Measurements from ENCODE around the gene GTPBP10. TPM values are rescaled to one million over a fixed set of nuclear protein-coding genes. Genes with fewer than 3 reads are reported as not detected.

The GTPBP10 gene
- total and polyA plus RNA-seq, 2 donors (not counting 1 experiment from before 2014, with no cell fraction given), result 17.7 to 36.2 TPM

DNA sequence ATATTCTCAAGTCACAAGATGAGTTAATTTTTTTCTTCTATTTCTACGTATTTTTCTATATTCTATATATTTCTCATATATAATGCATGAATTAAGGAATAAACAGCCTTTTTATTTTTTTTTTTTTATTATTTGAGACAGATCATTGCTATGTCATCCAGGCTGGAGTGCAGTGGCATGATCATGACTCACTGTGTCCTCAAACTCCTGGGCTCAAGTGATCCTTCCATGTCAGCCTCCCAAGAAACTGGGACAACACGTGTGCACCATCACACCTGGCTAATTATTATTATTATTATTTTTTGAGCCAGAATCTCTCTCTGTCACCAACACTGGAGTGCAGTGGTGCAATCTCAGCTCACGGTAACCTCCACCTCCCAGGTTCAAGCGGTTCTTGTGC lies 58.3 kb downstream of the GTPBP10 start:
- ChIA-PET POLR2A (no interaction called here), CTCF (no interaction called here)
- H3K9ac ChIP-seq (ENCODE audit: low read length), result no peak overlapping the region
- no CpG with 5 or more reads among the region's 4 CpGs for WGBS (ENCODE audit: insufficient coverage)
- no peak overlapping the region for H3K4me3 ChIP-seq (ENCODE audit: control extremely low read depth in 1 of 5, extremely low read depth in 1 of 5, insufficient read depth in 1 of 5, low read depth in 2 of 5, low read length in 4 of 5)
- Mint-ChIP-seq H3K9me3 (ENCODE audit: insufficient read depth) (peaks cover 3% of the 10 kb centered on the region), H3K27me3 (no peaks in the 10 kb centered on the region), H3K27ac (no peak overlapping the region), H3K4me3 (peak overlapping the region; percentile 99), H3K4me1 (peaks cover 20% of the 10 kb centered on the region)
- H3K36me3 ChIP-seq (replicated peaks in 1 of 2; ENCODE audit: control extremely low read depth in 1 of 2, control insufficient read depth in 1 of 2, extremely low read depth in 1 of 2, insufficient read depth in 2 of 2, low read length in 1 of 2), result no peaks in the 10 kb centered on the region
- no peak for ATAC-seq (ENCODE audit: low read depth)
- no peaks in the 10 kb centered on the region for H3K9me3 ChIP-seq (ENCODE audit: control extremely low read depth in 1 of 3, control insufficient read depth in 2 of 3, insufficient read depth in 1 of 3, low read length in 2 of 3)
- no peak for TF ChIP-seq EZH2 (IDR thresholded peaks at IDR 0.05; ENCODE audit: borderline replicate concordance, insufficient read depth, low read depth, low read length, poor library complexity, severe bottlenecking)
- TF ChIP-seq, protein P1, sequence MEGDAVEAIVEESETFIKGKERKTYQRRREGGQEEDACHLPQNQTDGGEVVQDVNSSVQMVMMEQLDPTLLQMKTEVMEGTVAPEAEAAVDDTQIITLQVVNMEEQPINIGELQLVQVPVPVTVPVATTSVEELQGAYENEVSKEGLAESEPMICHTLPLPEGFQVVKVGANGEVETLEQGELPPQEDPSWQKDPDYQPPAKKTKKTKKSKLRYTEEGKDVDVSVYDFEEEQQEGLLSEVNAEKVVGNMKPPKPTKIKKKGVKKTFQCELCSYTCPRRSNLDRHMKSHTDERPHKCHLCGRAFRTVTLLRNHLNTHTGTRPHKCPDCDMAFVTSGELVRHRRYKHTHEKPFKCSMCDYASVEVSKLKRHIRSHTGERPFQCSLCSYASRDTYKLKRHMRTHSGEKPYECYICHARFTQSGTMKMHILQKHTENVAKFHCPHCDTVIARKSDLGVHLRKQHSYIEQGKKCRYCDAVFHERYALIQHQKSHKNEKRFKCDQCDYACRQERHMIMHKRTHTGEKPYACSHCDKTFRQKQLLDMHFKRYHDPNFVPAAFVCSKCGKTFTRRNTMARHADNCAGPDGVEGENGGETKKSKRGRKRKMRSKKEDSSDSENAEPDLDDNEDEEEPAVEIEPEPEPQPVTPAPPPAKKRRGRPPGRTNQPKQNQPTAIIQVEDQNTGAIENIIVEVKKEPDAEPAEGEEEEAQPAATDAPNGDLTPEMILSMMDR (IDR thresholded peaks at IDR 0.05), result no peak
- no peak for DNase-seq
- H3K27ac ChIP-seq (ENCODE audit: low read length in 2 of 2), result no peak overlapping the region
- H3K4me2 ChIP-seq (replicated peaks; ENCODE audit: low read depth, low read length, poor library complexity, severe bottlenecking), result no peak overlapping the region
- H3K4me1 ChIP-seq (ENCODE audit: control insufficient read depth in 2 of 2, insufficient read depth in 2 of 2, low read length in 2 of 2), result peaks cover 5% of the 10 kb centered on the region in 2 donors
- intact Hi-C loops (cut with micrococcal nuclease), result loop anchor here (5.0 to 10.0 kb wide), 3 partner anchors 157 to 1478 kb away; partner anchors contain the start of genes CFAP69 and MTERF1
- no peak overlapping the region for H2AFZ ChIP-seq (ENCODE audit: insufficient read depth, low read depth, low read length, poor library complexity, severe bottlenecking)
- no peaks in the 10 kb centered on the region for H3K79me2 ChIP-seq (ENCODE audit: control insufficient read depth, insufficient read depth, low read length)
- no peaks in the 10 kb centered on the region for H4K20me1 ChIP-seq (ENCODE audit: control insufficient read depth, insufficient read depth, low read length, poor library complexity, severe bottlenecking)
- H3K27me3 ChIP-seq (replicated peaks in 1 of 4; ENCODE audit: control extremely low read depth in 1 of 4, control insufficient read depth in 3 of 4, insufficient read depth in 4 of 4, low read length in 3 of 4), result no peaks in the 10 kb centered on the region

DNA sequence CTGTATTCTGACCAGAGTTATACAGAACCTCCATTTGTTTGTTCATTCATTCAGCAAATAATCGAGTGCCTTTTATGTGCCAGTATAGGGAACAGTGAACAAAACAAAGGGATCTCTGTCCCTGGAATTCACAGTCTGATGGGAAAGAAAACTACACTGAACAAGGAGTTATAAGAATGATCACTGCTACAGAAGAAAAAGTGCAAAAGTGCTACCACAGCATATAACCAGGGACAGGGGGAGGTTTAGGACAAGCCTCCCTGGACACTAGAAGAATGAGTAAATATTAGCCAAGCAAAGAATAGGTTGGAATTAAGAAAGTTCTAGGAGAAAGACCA lies 60.9 kb downstream of the GTPBP10 start:
- no peaks in the 10 kb centered on the region for H3K9me3 Mint-ChIP-seq (ENCODE audit: insufficient read depth)
- POLR2A ChIA-PET, result no interaction called here
- H3K9me3 ChIP-seq (ENCODE audit: control extremely low read depth in 1 of 3, control insufficient read depth in 2 of 3, insufficient read depth in 1 of 3, low read length in 2 of 3), result no peaks in the 10 kb centered on the region
- no peak overlapping the region for H2AFZ ChIP-seq (ENCODE audit: insufficient read depth, low read depth, low read length, poor library complexity, severe bottlenecking)
- no peak overlapping the region for H3K4me2 ChIP-seq (replicated peaks; ENCODE audit: low read depth, low read length, poor library complexity, severe bottlenecking)
- CTCF ChIA-PET, result no interaction called here
- H3K4me3 ChIP-seq (ENCODE audit: control extremely low read depth in 1 of 5, extremely low read depth in 1 of 5, insufficient read depth in 1 of 5, low read depth in 2 of 5, low read length in 4 of 5), result no peak overlapping the region
- WGBS (ENCODE audit: insufficient coverage), result no CpG with 5 or more reads among the region's 1 CpG
- H3K9ac ChIP-seq (ENCODE audit: low read length), result no peak overlapping the region
- no peak overlapping the region for H3K4me3 Mint-ChIP-seq
- no peaks in the 10 kb centered on the region for H3K79me2 ChIP-seq (ENCODE audit: control insufficient read depth, insufficient read depth, low read length)
- intact Hi-C loops (cut with micrococcal nuclease), result loop anchor here (10.0 kb wide), 1 partner anchor 297 kb away; no protein-coding TSS in a partner anchor
- no peak overlapping the region for H3K27ac Mint-ChIP-seq
- DNase-seq (no peak), ATAC-seq (ENCODE audit: low read depth) (no peak)
- H4K20me1 ChIP-seq (ENCODE audit: control insufficient read depth, insufficient read depth, low read length, poor library complexity, severe bottlenecking), result no peaks in the 10 kb centered on the region
- no peaks in the 10 kb centered on the region for H3K27me3 Mint-ChIP-seq
- peaks cover 20% of the 10 kb centered on the region for H3K4me1 Mint-ChIP-seq
- TF ChIP-seq, protein P1 (IDR thresholded peaks at IDR 0.05), result no peak
- no peak for TF ChIP-seq EZH2 (IDR thresholded peaks at IDR 0.05; ENCODE audit: borderline replicate concordance, insufficient read depth, low read depth, low read length, poor library complexity, severe bottlenecking)
- no peaks in the 10 kb centered on the region for H3K27me3 ChIP-seq (replicated peaks in 1 of 4; ENCODE audit: control extremely low read depth in 1 of 4, control insufficient read depth in 3 of 4, insufficient read depth in 4 of 4, low read length in 3 of 4)
- H3K36me3 ChIP-seq (replicated peaks in 1 of 2; ENCODE audit: control extremely low read depth in 1 of 2, control insufficient read depth in 1 of 2, extremely low read depth in 1 of 2, insufficient read depth in 2 of 2, low read length in 1 of 2), result no peaks in the 10 kb centered on the region
- H3K27ac ChIP-seq (ENCODE audit: low read length in 2 of 2), result no peak overlapping the region
- H3K4me1 ChIP-seq (ENCODE audit: control insufficient read depth in 2 of 2, insufficient read depth in 2 of 2, low read length in 2 of 2), result peaks cover 5% of the 10 kb centered on the region in 2 donors
